OCI-LY3 (cell line): Measurements from ENCODE around the gene TMEM178A.

Experiments used
- H2AFZ ChIP-seq: fragments of 200-600, 300-600 bp; shearing (Covaris generic); 2 replicates; pipeline ENCODE4 v1.6.0; 2014; ENCODE audit warnings: antibody characterized with exemption, low read depth, low read length
- H3K27ac ChIP-seq: fragments of 200-600, 300-600 bp; sonication (generic); 2 replicates; pipeline ENCODE4 v1.5.1; 2014; ENCODE audit warnings: mild to moderate bottlenecking, low read length, moderate library complexity, mixed read lengths
- H3K27me3 ChIP-seq: fragments of 200-600, 300-600 bp; sonication (generic); 2 replicates; pipeline ENCODE4 v1.6.1; 2014; ENCODE audit warnings: low read depth, low read length, mixed read lengths
- H3K36me3 ChIP-seq: fragments of 200-600, 300-600 bp; sonication (generic); replicated peaks from 2 replicates; pipeline ENCODE3; 2014; ENCODE audit warnings: low read depth, low read length, mixed read lengths
- H3K4me1 ChIP-seq: fragments of 300-600, 200-600 bp; sonication (generic); 2 replicates; pipeline ENCODE4 v1.6.1; 2014; ENCODE audit warnings: low read length, mixed read lengths
- H3K4me2 ChIP-seq: fragments of 200-600, 300-600 bp; sonication (generic); 2 replicates; pipeline ENCODE4 v1.6.1; 2014; ENCODE audit warnings: low read length, mixed read lengths
- H3K4me3 ChIP-seq: fragments of 300-600, 200-600 bp; sonication (generic); 2 replicates; pipeline ENCODE4 v1.5.1; 2014; ENCODE audit warnings: antibody characterized with exemption, mild to moderate bottlenecking, low read length, moderate library complexity
- H3K79me2 ChIP-seq: fragments of 300-600, 200-600 bp; shearing (Covaris generic); 2 replicates; pipeline ENCODE4 v1.6.1; 2014; ENCODE audit warnings: mild to moderate bottlenecking, low read length, mixed read lengths
- H3K9ac ChIP-seq: fragments of 300-600, 200-600 bp; shearing (Covaris generic); 2 replicates; pipeline ENCODE4 v1.6.0; 2014; ENCODE audit warnings: mild to moderate bottlenecking, low read length, moderate library complexity
- H3K9me3 ChIP-seq: fragments of 200-600, 300-600 bp; shearing (Covaris generic); 2 replicates; pipeline ENCODE4 v1.6.1; 2014; ENCODE audit warnings: low read length, mixed read lengths; ENCODE audit not compliant: insufficient read depth
- H4K20me1 ChIP-seq: fragments of 200-600, 300-600 bp; sonication (generic); 2 replicates; pipeline ENCODE4 v1.6.1; 2016; ENCODE audit warnings: low read length, mixed read lengths; ENCODE audit not compliant: insufficient read depth
- CTCF ChIP-seq: fragments of 200-600, 300-600 bp; sonication (generic); IDR thresholded peaks from 2 replicates; pipeline ENCODE4 v1.5.1; 2014; ENCODE audit warnings: antibody characterized with exemption, low read length, low read depth
- EZH2phosphoT487 ChIP-seq: fragments of 200-600 bp; shearing (Covaris generic); IDR thresholded peaks from 2 replicates; pipeline ENCODE4 v1.6.1; 2018; ENCODE audit warnings: antibody characterized with exemption, mixed run types, low read depth

Gene TMEM178A

GRCh38 chr2:39636306-39636705 is 29.4 kb upstream of the TMEM178A start:
- no peak for TF ChIP-seq EZH2phosphoT487
- TF ChIP-seq CTCF = no peak
- H3K4me2 ChIP-seq = no peak overlapping the region
- H3K79me2 ChIP-seq = no peaks in the 10 kb centered on the region
- H2AFZ ChIP-seq = no peak overlapping the region
- no peaks in the 10 kb centered on the region for H4K20me1 ChIP-seq
- no peaks in the 10 kb centered on the region for H3K4me1 ChIP-seq
- H3K9ac ChIP-seq = no peak overlapping the region
- H3K27ac ChIP-seq = no peak overlapping the region
- no peaks in the 10 kb centered on the region for H3K36me3 ChIP-seq
- H3K27me3 ChIP-seq = peaks cover 6% of the 10 kb centered on the region; the same call in 1 of the 2 replicates
- H3K4me3 ChIP-seq = no peak overlapping the region
- H3K9me3 ChIP-seq = no peaks in the 10 kb centered on the region

GRCh38 chr2:39638581-39638980 is 27.1 kb upstream of the TMEM178A start:
- no peaks in the 10 kb centered on the region for H3K36me3 ChIP-seq
- H3K4me2 ChIP-seq = no peak overlapping the region
- H3K79me2 ChIP-seq = no peaks in the 10 kb centered on the region
- no peak overlapping the region for H3K9ac ChIP-seq
- H3K27me3 ChIP-seq = peaks cover 14% of the 10 kb centered on the region; the same call in 1 of the 2 replicates
- no peak overlapping the region for H3K27ac ChIP-seq
- no peaks in the 10 kb centered on the region for H4K20me1 ChIP-seq
- no peaks in the 10 kb centered on the region for H3K9me3 ChIP-seq
- TF ChIP-seq CTCF (no peak), EZH2phosphoT487 (no peak)
- no peak overlapping the region for H2AFZ ChIP-seq
- H3K4me3 ChIP-seq = no peak overlapping the region
- H3K4me1 ChIP-seq = no peaks in the 10 kb centered on the region

GRCh38 chr2:39640107-39640506 is 25.6 kb upstream of the TMEM178A start:
- Histone ChIP-seq H3K36me3 (no peaks in the 10 kb centered on the region), H3K27ac (no peak overlapping the region), H3K27me3 (peaks cover 13% of the 10 kb centered on the region; the same call in 1 of the 2 replicates), H3K4me1 (no peaks in the 10 kb centered on the region), H3K9ac (no peak overlapping the region), H3K9me3 (no peaks in the 10 kb centered on the region), H2AFZ (no peak overlapping the region), H3K4me2 (no peak overlapping the region), H4K20me1 (no peaks in the 10 kb centered on the region), H3K79me2 (no peaks in the 10 kb centered on the region), H3K4me3 (no peak overlapping the region)
- TF ChIP-seq CTCF (no peak), EZH2phosphoT487 (no peak)

- no peaks in the 10 kb centered on the region for H4K20me1 ChIP-seq
- H3K4me2 ChIP-seq = no peak overlapping the region
- no peak overlapping the region for H3K9ac ChIP-seq
- H2AFZ ChIP-seq = no peak overlapping the region
- H3K79me2 ChIP-seq = no peaks in the 10 kb centered on the region
- peaks cover 11% of the 10 kb centered on the region; the same call in 1 of the 2 replicates for H3K27me3 ChIP-seq
- H3K4me3 ChIP-seq = no peak overlapping the region
- no peaks in the 10 kb centered on the region for H3K4me1 ChIP-seq
- TF ChIP-seq EZH2phosphoT487 (no peak), CTCF (no peak)
- H3K36me3 ChIP-seq = no peaks in the 10 kb centered on the region
- H3K9me3 ChIP-seq = no peaks in the 10 kb centered on the region
- no peak overlapping the region for H3K27ac ChIP-seq
Measured at GRCh38 chr2:39640681-39641080, 25.0 kb upstream of the TMEM178A start.
